T-helper 1 cell (primary cell): ENCODE data around the gene GRIN2C.
A peak's percentile ranks its signal among the peaks of the same experiment; 100 is the strongest.

ENCODE experiments used
- DNase-seq, 5 donors: peaks; one replicate each; pipeline ENCODE4 v3.0.0-alpha.2; 2012 to 2020

GRIN2C gene

DNA sequence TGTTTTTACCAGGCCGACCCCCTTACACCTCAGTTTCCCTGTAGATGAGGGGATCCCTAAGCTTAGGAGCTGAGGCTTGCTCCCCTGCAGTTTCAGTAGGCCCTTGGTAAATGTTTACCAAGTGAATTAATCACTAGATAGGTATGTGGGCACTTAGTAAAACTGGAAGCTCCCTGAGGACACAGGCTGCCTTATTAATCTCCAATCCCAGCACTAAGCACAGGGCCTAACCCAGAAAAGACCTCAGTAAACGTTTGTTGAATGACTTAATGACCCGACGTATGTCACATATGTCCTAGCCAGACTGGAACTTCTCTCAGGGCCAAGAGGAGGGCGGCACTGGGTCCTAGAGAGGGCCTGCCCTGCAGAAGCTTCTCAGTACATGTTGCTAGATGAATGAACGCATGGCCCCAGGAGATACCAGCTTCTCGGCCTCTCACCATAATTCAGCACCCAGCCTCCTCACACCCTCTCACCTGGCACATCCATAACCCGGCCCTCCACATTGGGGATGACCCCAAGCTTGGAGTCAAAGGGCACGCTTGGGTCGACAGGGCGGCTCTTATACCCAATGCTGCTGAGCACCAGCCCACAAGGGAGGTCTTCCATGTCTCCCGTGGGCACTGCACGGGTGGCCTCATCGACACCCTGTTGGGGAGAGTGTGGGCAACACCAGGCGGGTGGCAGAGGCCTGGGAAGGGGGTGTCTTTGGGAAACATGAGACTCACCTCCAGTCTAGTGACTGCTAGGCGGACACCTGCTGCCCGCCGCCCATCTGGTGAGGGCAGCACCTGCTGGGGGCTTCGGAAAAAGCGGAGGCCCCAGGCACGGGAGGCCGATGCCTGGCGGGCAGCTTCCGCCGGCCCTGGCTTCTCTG is 4.0 kb upstream of the GRIN2C start:
- no peak for DNase-seq

DNA sequence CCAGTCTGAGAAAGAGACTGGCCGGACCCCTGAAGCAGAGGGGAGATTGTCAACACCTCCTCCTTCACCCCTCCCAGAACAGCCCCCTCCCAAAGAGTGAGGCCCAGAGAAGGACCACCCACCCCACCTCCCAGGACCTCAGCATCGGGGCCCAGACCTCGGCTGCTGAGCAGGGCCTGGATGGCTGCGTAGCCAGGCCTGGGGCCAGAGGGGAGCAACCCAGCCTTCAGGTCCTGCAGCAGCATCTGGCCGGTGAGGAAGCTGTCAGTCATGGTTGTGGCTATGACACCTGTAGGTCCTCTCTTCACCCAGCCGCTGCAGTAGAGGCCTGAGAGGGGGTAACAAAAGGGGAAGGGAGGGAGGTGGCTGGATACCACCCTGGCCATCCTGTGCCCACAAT is 3.2 kb upstream of the GRIN2C start:
- no peak for DNase-seq

DNA sequence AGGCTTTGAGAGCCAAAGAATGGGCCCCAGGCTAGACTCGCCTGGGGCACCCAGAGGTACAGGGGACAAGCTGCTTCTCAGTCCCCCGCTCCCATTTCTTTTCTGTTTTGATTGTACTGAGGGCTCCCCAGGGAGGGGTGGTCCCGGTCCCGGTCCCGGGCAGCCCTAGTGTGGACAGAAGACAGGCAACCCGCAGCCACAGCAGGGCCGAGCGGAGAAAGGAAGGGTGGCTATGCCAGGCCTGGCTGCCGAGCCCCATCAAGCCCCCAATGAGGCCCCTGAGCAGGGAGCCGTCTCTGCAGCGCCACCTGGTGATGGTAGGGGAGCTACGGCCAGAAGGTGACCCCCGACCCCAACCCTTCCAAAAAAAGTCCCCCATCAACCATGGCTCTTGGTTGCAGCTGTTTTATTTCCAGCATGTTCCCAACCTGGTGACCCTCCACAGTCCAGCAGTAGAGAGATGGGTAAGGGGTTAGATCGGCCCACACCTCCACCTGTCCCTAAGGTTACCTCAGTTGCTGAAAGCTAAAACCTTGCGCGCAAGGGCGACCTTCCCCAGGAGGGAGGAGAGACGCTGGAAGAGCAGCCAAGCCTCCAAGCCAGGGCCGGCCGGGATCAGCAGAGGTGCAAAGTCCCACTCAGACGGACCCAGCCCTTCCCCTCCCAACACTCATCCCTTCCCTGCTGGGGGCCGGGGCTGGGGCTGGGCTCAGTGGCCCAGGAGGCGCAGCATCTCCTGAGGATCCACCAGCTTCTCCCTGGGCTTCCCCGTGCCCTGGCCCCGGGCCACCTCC is 2.6 kb upstream of the GRIN2C start:
- peak in 4 of 5 donors; percentile 57 to 69 (median 60) for DNase-seq

DNA sequence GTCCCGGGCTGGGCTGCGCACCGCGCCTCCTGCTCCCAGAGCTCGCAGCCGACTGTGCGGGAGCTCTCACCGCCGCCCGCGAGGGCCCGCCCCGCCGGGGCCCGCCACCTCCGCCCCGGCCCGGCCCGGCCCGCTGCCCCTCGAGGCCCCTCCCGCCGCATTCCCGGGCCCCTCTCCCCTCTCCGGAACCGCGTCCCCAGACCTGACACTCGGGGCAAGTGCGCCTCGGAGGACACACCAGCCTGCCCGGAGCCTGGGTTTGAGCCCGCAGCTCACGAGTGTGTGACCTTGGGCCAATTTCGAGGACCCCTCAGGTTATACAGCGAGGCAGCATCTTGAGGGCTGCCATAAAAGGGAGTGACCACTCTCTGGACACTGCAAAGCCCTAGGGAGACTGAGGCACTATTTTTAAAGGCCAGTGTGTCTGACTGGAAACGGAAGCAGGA is 2.0 kb upstream of the GRIN2C start:
- DNase-seq = no peak

DNA sequence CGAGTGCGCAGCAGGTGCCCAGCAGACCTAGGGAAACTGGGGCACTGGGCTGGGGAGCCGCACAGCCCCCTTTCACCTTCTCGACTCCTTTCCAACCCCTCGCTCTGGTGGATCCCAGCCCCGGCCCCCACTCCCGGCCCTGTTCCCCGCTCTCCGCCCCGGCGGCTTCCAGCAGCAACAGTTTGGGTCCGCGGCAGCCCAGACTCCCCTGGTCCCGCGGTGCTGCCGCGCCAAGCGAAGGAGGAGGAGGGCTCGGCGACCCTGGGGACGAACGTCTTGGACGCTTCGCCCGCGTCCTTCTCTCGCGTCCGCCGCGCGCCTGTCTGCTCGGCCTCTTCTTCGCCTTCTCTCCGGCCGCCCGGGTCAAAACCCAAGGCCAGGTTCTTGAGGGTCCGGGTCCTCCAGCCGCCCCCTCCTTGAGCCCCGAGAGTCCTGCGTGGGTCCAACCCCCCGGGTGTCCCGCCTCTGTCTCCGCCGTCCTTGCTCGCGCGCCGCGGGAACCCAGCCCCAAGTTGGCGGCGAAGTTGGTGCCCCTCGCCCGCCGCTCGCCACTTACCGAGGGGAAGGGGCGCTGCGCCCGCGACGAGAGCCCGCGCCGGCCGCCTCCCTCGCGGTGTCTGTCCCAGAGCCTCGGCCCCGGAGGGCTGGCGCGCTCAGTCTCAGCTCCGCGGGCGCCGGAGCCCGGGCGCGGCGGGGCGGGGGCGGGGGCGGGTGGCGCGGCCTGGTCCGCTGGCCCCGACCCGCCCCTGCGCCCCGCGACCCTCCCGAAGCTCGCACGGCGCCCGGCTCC is 1.4 kb upstream of the GRIN2C start:
- DNase-seq = no peak

DNA sequence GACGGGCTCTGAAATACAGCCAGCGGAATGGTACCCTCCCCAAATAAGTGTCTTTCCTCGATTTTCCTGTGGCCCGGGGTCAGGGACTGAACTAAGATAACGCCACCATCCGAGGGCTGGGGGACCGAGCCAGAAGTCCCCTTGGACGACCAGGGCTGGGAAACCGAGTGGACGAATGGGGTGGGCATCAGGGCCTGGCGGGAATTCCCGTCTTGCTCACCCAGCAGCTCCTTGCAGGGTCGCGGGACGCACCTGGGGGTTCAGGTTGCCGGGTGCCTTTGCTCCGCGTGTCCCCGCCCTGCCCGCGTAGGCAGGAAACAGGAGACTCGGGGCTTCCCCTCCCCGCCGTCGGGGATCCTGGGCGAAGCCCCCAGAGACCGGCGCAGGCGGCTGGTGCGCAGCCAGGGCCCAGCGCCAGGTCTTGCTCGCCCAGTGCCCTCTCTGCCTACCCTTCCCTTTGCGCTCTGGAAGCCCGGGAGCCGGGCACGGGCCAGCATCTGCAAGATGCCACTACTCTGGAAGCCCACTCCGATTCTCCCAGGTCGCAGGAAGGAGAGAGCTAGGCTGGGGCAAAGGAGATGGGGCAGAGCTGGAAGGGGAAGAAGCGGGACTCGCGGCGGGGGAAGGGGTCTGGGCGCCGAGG is 665 bp upstream of the GRIN2C start:
- no peak for DNase-seq

DNA sequence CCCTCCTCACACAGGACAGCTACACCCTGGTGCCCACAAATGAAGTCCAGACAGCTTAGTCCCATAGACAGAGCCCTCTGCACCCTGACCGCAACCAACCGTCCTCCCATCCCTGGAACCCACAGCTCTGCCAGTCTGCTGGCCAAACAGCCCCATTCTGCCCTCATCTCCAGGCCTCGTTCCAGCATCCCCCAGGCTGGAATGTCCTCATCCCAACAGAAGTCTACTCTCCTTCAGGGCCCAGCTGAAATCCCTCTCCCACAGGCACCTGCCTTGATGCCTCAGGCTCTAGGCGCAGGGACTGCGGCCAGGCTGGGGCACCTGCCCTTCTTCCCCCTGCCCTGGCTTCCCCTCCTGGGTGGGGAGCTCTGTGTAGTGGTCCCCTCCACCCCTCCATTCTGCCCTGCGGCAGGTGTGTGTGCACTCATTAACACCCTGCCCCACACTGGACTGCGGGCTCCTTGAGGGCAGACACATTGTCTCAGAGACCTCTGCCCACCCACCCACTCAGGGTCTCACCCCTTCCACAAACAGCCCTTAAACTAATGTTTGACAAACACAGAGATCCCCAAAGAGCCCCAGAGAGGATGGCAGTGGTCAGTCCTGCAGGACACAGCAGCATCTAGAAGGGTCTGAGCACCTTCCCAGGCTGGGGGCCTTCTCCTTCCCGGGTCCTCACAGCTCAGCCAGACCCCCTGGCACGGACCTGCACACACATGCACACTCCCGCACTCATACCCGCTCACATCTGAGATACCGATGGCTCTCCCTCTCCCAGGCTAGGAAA is 820 bp downstream of the GRIN2C start:
- no peak for DNase-seq

DNA sequence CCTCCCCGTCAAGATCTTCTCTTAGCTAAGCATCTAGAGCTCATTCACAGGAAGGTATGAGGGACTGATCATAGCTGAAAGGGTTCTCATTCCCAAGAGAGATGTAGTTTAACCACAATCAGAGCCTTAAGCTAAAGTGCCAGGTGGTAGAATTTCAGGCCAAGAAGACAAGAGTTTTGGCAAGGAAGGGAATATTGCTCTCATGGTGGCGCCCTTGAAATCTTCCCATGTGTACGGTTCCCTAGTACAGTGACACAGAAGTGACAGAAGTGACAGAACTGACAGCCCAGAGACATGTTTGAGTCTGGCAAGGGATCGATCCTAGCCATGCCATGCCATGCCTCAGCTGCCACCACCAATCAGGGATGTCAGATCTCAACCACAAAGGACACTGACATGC is 2.5 kb downstream of the GRIN2C start:
- DNase-seq = no peak

DNA sequence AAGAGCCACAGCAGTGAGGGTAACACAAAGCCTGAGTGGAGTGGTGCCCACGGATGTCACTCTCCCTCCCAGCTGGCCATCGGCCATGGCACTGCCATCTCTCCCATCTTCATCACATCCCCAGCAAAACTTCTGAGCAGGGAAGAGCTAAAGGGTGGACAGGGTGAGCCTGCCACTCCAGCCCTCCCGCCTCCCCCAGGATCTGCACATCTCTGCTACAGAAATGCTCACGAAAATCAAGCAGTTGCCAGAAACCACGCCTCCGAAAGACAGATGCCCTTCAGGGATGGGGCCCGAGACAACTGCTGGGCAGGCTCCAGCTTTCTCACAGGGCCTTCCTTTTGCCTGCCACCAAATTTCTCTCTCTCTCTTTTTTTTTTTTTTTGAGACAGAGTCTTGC is 3.6 kb downstream of the GRIN2C start:
- no peak for DNase-seq

DNA sequence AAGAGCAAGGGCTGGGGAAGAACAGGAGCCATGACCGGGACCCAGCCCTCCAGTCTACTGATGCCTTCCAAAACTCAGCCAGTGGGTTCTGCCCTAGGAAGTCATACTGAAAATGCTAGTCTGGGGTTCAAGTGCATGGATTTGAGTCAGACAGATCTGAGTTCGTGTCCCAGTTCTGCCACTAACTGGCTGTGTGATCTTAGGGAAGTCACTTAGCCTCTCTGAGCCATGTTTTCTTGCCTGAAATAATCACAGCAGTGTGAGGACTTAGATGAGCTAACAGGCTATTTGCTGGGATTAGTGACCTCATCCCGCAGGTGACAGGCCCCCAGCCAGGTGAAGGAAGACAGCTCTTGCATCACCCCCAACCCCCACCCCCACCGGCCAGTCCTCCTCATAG is 4.4 kb downstream of the GRIN2C start:
- DNase-seq = no peak

DNA sequence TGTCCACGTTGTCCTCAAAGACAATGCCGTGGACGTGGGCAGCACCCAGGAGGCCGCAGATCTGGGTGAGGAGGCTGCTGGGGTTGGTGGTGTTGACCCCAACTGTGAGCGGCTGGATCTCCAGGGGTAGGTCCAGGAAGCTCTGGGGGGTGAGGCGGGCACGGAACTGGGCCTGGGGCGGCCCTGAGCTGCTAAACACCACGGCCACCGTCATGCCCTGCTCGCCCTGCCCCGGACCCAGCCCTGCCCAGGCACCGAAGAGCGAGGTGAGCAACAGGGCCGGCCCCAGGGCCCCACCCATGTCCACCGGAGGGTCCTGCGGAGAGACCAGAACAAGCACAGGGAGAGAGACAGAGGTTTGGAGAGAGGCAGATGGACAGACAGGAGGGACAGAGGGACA is 4.9 kb downstream of the GRIN2C start:
- no peak for DNase-seq

DNA sequence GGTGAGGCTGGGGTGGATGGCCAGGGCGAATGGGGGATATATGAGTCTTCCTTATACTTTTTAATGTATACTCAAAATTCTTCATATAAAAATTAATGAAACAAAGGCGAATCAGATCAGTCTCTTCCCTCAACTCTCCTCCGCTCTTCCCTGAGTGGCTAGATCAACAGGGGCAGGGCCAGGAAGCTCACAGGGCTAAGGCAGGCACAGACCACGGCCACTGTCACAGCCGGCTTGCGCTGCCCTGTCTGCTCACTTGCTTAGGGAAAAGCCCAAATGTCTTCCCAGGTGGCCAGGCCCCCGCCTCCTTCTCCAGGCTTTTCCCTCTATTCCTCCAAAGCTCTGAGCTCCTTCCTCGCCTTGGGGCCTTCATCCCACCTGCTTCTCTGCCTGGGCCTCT is 6.0 kb downstream of the GRIN2C start:
- no peak for DNase-seq

DNA sequence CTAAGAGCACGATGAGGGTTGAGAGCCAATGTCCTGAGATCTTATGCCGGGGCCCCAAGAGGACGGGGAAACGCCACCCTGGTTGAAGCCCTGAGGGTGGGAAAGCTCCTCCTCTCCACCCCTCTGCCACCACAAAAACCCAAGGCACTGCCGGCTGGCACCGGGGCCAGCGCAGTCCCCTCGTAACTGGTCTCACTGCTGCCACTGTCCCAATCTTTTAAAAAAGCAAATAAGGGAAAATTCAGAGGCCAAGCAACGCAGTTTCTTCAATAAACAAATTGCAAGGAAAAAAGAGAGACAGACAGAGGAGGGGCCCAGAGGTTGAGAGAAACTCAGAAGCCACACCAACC is 6.7 kb downstream of the GRIN2C start:
- no peak for DNase-seq

DNA sequence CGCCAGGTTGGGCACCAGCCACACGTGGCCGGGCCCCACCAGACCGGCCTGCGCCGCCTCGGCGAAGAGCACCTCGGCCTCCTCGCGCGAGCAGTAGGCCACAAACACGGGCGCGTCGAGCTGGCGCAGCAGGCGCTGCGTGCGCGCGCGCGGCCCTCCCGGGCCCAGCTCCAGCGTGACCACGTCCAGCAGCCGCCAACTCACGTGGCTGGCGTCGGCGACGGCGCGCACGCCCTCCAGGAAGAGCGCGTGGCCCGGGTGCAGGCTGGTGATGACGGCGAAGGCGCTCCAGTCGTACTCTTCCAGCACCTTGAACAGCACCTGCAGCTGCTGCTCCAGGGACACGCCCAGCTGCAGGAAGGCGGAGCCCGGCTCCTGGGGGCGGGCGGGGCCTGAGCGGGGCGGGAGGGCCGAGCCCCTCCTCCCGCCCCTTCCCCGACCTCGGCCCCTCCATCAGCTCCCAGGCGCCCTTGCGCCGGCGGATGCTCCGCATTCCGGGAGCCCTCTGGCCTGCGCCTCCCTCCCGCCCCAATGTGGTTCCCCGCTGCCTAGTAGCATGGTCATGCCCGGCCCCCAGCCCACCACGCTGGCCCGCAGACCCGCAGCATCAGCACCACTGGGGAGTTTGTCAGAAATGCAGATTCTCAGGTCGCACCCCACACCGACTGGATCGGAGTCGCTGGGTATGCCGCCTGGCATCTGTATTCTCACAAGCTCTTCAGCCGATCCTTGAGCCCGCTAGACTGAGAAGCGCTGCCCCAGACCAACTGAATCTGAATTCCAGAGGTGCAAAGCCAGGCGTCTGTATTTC is 7.2 kb downstream of the GRIN2C start:
- DNase-seq = peak; percentile 33 to 77 (median 55)

DNA sequence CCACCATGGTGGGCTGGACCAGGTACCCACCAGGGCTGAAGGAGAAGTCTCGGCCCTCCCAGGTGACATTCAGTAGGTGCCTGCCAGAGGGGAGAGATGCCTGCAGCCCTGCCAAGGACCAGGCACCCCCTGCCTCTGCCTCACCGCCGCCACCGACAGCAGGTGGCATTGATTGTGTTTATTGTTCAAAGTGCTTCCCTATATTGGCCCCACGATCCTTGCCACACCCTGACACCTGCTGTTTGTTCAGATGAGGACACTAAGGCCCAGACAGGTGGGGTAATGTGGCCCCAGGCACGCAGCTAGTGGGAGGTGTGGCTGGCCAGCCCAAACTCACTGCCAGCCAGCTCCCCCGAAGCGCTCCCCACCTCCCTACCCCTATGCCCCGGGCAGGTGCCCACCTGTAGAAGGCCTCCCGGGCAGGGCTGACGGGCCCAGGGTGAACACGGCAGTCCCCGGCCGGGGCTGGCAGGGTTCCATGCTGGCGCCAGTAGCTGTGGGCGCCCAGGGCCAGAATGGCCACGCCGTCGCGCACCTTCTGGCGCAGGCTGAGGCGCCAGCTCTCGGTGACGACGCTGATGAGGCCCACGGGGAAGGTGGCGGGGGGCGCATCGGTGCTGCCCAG is 8.0 kb downstream of the GRIN2C start:
- no peak for DNase-seq

DNA sequence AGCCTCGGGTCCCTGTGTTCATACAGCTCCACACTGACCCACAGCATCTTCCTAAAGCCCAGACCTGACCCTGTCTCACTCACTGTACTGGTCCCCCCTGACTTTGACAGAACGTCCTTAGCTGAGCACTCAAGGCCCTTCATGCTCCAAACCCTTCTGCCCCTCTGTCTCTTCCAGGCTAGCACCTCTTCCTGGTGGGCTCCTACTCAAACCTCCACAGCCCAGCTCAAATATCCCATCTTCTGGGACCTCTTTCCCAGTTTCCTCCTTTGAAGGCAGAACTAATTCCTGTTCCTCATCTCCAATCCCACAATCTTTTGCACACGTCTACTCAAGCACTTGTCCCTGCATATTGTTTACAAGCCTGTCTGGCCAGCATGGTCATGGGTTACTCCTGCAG is 8.8 kb downstream of the GRIN2C start:
- DNase-seq = no peak

DNA sequence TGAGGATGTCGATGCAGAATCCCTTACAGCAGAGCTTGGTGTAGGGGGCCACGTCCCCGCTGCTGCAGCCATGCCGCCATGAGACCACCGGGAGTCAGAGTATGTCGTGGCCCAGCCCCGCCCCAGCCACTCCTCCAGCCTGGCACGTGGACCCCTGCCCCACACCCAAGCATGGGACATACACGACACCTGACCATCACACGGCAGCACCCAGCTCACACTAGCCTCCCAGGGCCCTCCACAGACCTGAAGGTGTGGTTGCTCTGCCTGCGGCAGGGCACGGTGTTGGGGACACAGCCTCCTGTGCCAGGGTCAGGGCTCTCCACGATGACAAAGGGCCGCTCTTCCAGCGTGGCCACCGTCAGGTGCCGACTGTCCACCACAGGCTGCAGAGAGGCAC is 9.4 kb downstream of the GRIN2C start:
- no peak for DNase-seq

DNA sequence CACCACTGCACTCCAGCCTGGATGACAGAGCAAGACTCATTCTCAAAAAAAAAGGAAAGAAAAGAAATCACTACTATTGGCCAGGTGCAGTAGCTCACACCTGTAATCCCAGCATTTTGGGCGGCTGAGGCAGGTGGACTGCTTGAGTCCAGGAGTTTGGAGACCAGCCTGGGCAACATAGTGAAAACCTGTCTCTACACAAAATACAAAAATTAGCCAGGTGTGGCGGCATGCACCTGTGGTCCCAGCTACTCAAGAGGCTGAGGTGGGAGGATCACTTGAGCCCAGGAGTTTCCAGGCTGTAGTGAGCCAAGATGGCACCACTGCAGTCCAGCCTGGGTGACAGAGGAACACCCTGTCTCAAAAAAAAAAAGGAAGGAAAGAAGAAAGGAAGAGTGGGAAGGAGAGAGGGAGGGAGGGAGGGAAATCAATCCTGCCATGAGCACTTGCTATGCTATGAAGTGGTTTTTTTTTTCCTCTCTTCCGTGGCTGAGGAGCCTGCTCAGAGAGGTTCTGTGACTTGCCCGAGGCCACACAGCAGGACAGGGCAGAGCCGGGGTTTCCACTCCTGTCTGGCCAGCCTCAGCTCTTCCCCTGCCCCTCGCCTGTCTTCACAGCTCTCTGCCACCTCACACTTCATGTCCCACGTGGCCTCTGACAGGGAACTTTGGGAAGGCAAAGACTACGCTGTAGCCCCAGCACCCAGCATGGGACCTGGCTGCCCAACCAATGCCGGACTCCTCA is 10.9 kb downstream of the GRIN2C start:
- no peak for DNase-seq

DNA sequence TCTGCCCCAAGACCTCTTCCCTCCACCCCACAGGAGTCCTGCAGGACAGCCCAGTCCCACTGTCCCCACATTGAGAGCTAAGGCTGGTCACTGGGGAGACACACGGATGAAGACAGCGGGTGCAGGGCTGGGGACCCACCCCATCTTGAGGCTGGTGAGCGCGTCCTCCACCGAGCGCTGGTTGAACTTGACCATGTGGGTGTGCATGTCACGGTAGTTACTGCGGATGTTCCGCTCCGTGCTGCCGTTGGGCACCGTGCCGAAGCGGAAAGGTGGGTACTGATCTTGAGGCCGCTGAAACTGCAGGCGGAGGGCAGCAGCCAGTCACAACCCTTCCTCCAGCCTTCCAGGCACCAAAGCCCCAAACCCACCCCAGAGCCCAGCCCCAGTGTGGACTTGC is 13.1 kb downstream of the GRIN2C start:
- no peak for DNase-seq

DNA sequence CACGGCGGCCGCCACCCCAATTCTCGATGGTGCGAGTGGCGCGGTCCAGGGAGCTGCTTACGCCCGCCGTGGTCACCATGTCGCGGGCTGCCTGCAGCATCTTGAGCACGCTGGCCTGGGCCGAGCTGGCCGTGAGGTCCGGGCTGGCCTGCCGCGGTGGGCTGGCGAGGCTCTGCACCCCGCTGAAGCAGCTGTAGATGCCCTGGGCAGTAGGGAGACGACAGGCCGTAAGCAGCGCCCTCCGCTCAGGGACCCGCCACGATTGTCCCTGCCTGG is 16.4 kb downstream of the GRIN2C start:
- no peak for DNase-seq
